Aorta (tissue), 5 donors: ENCODE results near the gene CDKN2B. TPM values are rescaled to one million over a fixed set of nuclear protein-coding genes. Genes with fewer than 3 reads are reported as not detected.
A peak's percentile ranks its signal among the peaks of the same experiment; 100 is the strongest.

Source experiments
- ATAC-seq: fragments of 200-7000 bp; cut with Tn5 transposase; one replicate; pipeline ENCODE4 v1.9.1; 2022; ENCODE audit warnings: moderate library complexity; ENCODE audit not compliant: low FRiP score
- DNase-seq, 2 donors: peaks; one replicate each; pipeline ENCODE4 v3.0.0-alpha.2; 2020
- H3K27ac ChIP-seq, 2 donors: one replicate each; pipeline ENCODE4 v1.5.1; 2013; ENCODE audit warnings: low read length in 2 of 2, mild to moderate bottlenecking in 2 of 2, moderate library complexity in 2 of 2, control low read depth in 1 of 2, inconsistent platforms in 1 of 2, low read depth in 1 of 2
- H3K27me3 ChIP-seq, 2 donors: one replicate each; pipeline ENCODE4 v1.6.1; 2013; ENCODE audit warnings: control low read depth in 1 of 2, low read length in 1 of 2, mild to moderate bottlenecking in 1 of 2, moderate library complexity in 1 of 2; ENCODE audit not compliant: insufficient read depth in 2 of 2, control insufficient read depth in 1 of 2
- H3K36me3 ChIP-seq, 2 donors: one replicate each; pipeline ENCODE4 v1.6.1; 2013; ENCODE audit warnings: control low read depth in 1 of 2, low read length in 1 of 2, mild to moderate bottlenecking in 1 of 2; ENCODE audit not compliant: insufficient read depth in 2 of 2, control insufficient read depth in 1 of 2
- H3K4me1 ChIP-seq, 2 donors: one replicate each; pipeline ENCODE4 v1.6.1; 2013; ENCODE audit warnings: low read length in 2 of 2, control low read depth in 1 of 2, mild to moderate bottlenecking in 1 of 2, moderate library complexity in 1 of 2; ENCODE audit not compliant: insufficient read depth in 2 of 2, control insufficient read depth in 1 of 2
- H3K4me3 ChIP-seq, 2 donors: one replicate each; pipeline ENCODE4 v1.5.1; 2013; ENCODE audit warnings: low read length in 2 of 2, control low read depth in 1 of 2, mild to moderate bottlenecking in 1 of 2
- H3K9me3 ChIP-seq: one replicate; pipeline ENCODE4 v1.6.1; 2013; ENCODE audit warnings: mild to moderate bottlenecking, low read length; ENCODE audit not compliant: control insufficient read depth
- WGBS, 2 donors: extraction: QIAGEN DNeasy Blood & Tissue Kit; methylation state at CpG; one replicate each; pipeline ENCODE4 v1.1.7; 2013; 5-methylcytosine and 5-hydroxymethylcytosine counted together
- intact Hi-C, 2 donors: fragments of 100-400 bp; cut with DNase I; formaldehyde crosslinking; loops; one replicate each; pipeline versions ENCODE4 v1.14.2 to v1.15.0; 2022
- polyA plus RNA-seq, 2 donors: library from polyadenylated mRNA; stranded (reverse); fragments of 200-250 nt; gene quantifications; one replicate each; pipeline ENCODE4 v1.2.3, GENCODE V29; 2013
- total RNA-seq, 2 donors: library from RNA; stranded (reverse); fragmentation: NEBNext Ultra II Directional; extraction: Animal tissue kit (Norgen Biotek cat#: 25700); gene quantifications; one replicate each; pipeline ENCODE4 v1.2.1, GENCODE V29; 2021
- donor health status: healthy with polysubstance abuse.
- donor health status: Bipolar disorder and iron deficiency.
- donor health status: DM: no; HTN: no; CAD: no.
- donor health status: DM: no; HTN: no; CAD: no.
- donor health status: DM: yes; HTN: yes; CAD: no.

Gene CDKN2B
- total and polyA plus RNA-seq, 4 donors, result 4.5 to 12.9 (median 5.1) TPM

GRCh38 chr9:22005021-22005701 is 3.9 kb downstream of the CDKN2B start:
- WGBS, 2 donors, result 89 to 90% methylated on average over 25 of the region's 25 CpGs
- peak in 1 of 2 donors; percentile 46 for DNase-seq
- no peaks in the 10 kb centered on the region for H3K9me3 ChIP-seq
- H3K4me3 ChIP-seq, result no peak overlapping the region
- H3K27ac ChIP-seq, result no peak overlapping the region
- ATAC-seq, result no peak
- H3K4me1 ChIP-seq, result no peaks in the 10 kb centered on the region
- no peaks in the 10 kb centered on the region for H3K27me3 ChIP-seq
- intact Hi-C loops, result loop anchor here in 1 of 2 donors (5.0 to 10.0 kb wide), 2 partner anchors 97 to 200 kb away; partner anchors contain the start of gene MTAP
- H3K36me3 ChIP-seq, result no peaks in the 10 kb centered on the region

GRCh38 chr9:22002038-22002437 is 7.1 kb downstream of the CDKN2B start:
- no peak overlapping the region for H3K4me3 ChIP-seq
- H3K4me1 ChIP-seq, result no peaks in the 10 kb centered on the region
- no peak for DNase-seq
- 83 to 92% methylated on average over 1 of the region's 1 CpG for WGBS, 2 donors
- ATAC-seq, result no peak
- no peak overlapping the region for H3K27ac ChIP-seq
- intact Hi-C loops, result loop anchor here in 1 of 2 donors (10.0 kb wide), 1 partner anchor 197 kb away; the partner anchor contains the start of gene MTAP
- H3K27me3 ChIP-seq, result no peaks in the 10 kb centered on the region
- no peaks in the 10 kb centered on the region for H3K9me3 ChIP-seq
- no peaks in the 10 kb centered on the region for H3K36me3 ChIP-seq

- WGBS, 2 donors, result 97 to 98% methylated on average over 2 of the region's 2 CpGs
- no peaks in the 10 kb centered on the region for H3K4me1 ChIP-seq
- intact Hi-C loops, result no loop called here
- no peaks in the 10 kb centered on the region for H3K27me3 ChIP-seq
- DNase-seq, result no peak
- no peak for ATAC-seq
- H3K9me3 ChIP-seq, result no peaks in the 10 kb centered on the region
- no peaks in the 10 kb centered on the region for H3K36me3 ChIP-seq
- H3K27ac ChIP-seq, result no peak overlapping the region
- no peak overlapping the region for H3K4me3 ChIP-seq
Measured at GRCh38 chr9:21998026-21998425, 11.1 kb downstream of the CDKN2B start.

GRCh38 chr9:21997480-21997879 is 11.6 kb downstream of the CDKN2B start:
- ATAC-seq, result no peak
- Histone ChIP-seq H3K27ac (no peak overlapping the region), H3K27me3 (no peaks in the 10 kb centered on the region), H3K9me3 (no peaks in the 10 kb centered on the region), H3K4me1 (no peaks in the 10 kb centered on the region), H3K36me3 (no peaks in the 10 kb centered on the region), H3K4me3 (no peak overlapping the region)
- WGBS, 2 donors, result 91 to 99% methylated on average over 1 of the region's 1 CpG
- intact Hi-C loops, result no loop called here
- no peak for DNase-seq

- 88 to 98% methylated on average over 5 of the region's 5 CpGs for WGBS, 2 donors
- H3K9me3 ChIP-seq, result no peaks in the 10 kb centered on the region
- ATAC-seq, result no peak
- no peak overlapping the region for H3K27ac ChIP-seq
- H3K4me3 ChIP-seq, result no peak overlapping the region
- intact Hi-C loops, result no loop called here
- H3K4me1 ChIP-seq, result no peaks in the 10 kb centered on the region
- H3K27me3 ChIP-seq, result no peaks in the 10 kb centered on the region
- DNase-seq, result no peak
- no peaks in the 10 kb centered on the region for H3K36me3 ChIP-seq
Measured at GRCh38 chr9:21996858-21997257, 12.2 kb downstream of the CDKN2B start.

- Histone ChIP-seq H3K27me3 (no peaks in the 10 kb centered on the region), H3K27ac (no peak overlapping the region), H3K4me3 (no peak overlapping the region), H3K36me3 (no peaks in the 10 kb centered on the region), H3K9me3 (no peaks in the 10 kb centered on the region), H3K4me1 (no peaks in the 10 kb centered on the region)
- DNase-seq (no peak), ATAC-seq (no peak)
- WGBS, 2 donors, result 92 to 94% methylated on average over 9 of the region's 9 CpGs
- intact Hi-C loops, result no loop called here
Measured at GRCh38 chr9:21996438-21996837, 12.7 kb downstream of the CDKN2B start.

GRCh38 chr9:21995666-21996398 is 13.3 kb downstream of the CDKN2B start:
- DNase-seq (peak; percentile 69 to 86), ATAC-seq (peak; percentile 67)
- H3K36me3 ChIP-seq, result no peaks in the 10 kb centered on the region
- H3K27ac ChIP-seq, result no peak overlapping the region
- 30% methylated on average over 54 of the region's 54 CpGs for WGBS, 2 donors
- H3K4me3 ChIP-seq, result peak overlapping the region; percentile 64 to 72
- intact Hi-C loops, result no loop called here
- no peaks in the 10 kb centered on the region for H3K27me3 ChIP-seq
- no peaks in the 10 kb centered on the region for H3K4me1 ChIP-seq
- no peaks in the 10 kb centered on the region for H3K9me3 ChIP-seq

- WGBS, 2 donors, result 0 to 1% methylated on average over 55 to 56 of the region's 56 CpGs
- peak overlapping the region; percentile 64 to 72 for H3K4me3 ChIP-seq
- peak; percentile 89 to 91 for DNase-seq
- peak; percentile 80 for ATAC-seq
- H3K4me1 ChIP-seq, result no peaks in the 10 kb centered on the region
- no peaks in the 10 kb centered on the region for H3K36me3 ChIP-seq
- H3K27me3 ChIP-seq, result no peaks in the 10 kb centered on the region
- intact Hi-C loops, result no loop called here
- H3K9me3 ChIP-seq, result no peaks in the 10 kb centered on the region
- no peak overlapping the region for H3K27ac ChIP-seq
Measured at GRCh38 chr9:21995006-21995665, 14.0 kb downstream of the CDKN2B start.
